ENCODE measurements around the gene ZNF700.
"Not testable (repeated sequence)": the region's sequence is repeated elsewhere in the genome, so short reads cannot be mapped to it uniquely, and the experiment has no call there.

ZNF700 gene

GRCh38 chr19:11924886-11925650 lies at the start of gene ZNF700:
Gene ZNF700, plus strand, starts transcription at chr19:11925107. Its CDS starts 104 bp downstream, at chr19:11925211.
- peak; percentile 93 for DNase-seq (ENCODE audit: low spot score)

GRCh38 chr19:11879687-11880266 lies 45.1 kb upstream of the ZNF700 start:
- peak; percentile 56 for DNase-seq (ENCODE audit: low spot score)

- DNase-seq (ENCODE audit: low spot score): no peak
Measured at GRCh38 chr19:11880598-11880997, 44.3 kb upstream of the ZNF700 start.

GRCh38 chr19:11881151-11881800 lies 43.6 kb upstream of the ZNF700 start:
- peak; percentile 78 for DNase-seq (ENCODE audit: low spot score)

GRCh38 chr19:11882606-11883005 lies 42.3 kb upstream of the ZNF700 start:
- DNase-seq (ENCODE audit: low spot score): no peak

- peak; percentile 30 for DNase-seq (ENCODE audit: low spot score)
Measured at GRCh38 chr19:11887234-11887610, 37.7 kb upstream of the ZNF700 start.

GRCh38 chr19:11887611-11888531 lies 37.0 kb upstream of the ZNF700 start, which contains the start of gene ZNF69:
Gene ZNF69, plus strand, starts transcription at chr19:11887782. Its CDS starts 142 bp downstream, at chr19:11887924.
- DNase-seq (ENCODE audit: low spot score): peak; percentile 89

- DNase-seq (ENCODE audit: low spot score): not testable (repeated sequence)
Measured at GRCh38 chr19:11889901-11890300, 35.0 kb upstream of the ZNF700 start.

- DNase-seq (ENCODE audit: low spot score): no peak
Measured at GRCh38 chr19:11890634-11891033, 34.3 kb upstream of the ZNF700 start.

GRCh38 chr19:11894851-11895250 lies 30.1 kb upstream of the ZNF700 start:
- DNase-seq (ENCODE audit: low spot score): no peak

GRCh38 chr19:11902228-11902627 lies 22.7 kb upstream of the ZNF700 start:
- DNase-seq (ENCODE audit: low spot score): no peak

- no peak for DNase-seq (ENCODE audit: low spot score)
Measured at GRCh38 chr19:11905928-11906327, 19.0 kb upstream of the ZNF700 start.

- not testable (repeated sequence) for DNase-seq (ENCODE audit: low spot score)
Measured at GRCh38 chr19:11911937-11912336, 13.0 kb upstream of the ZNF700 start.

GRCh38 chr19:11914417-11915051 lies 10.4 kb upstream of the ZNF700 start:
- DNase-seq (ENCODE audit: low spot score): not testable (repeated sequence)

GRCh38 chr19:11921852-11922495 lies 2.9 kb upstream of the ZNF700 start:
- DNase-seq (ENCODE audit: low spot score): no peak

GRCh38 chr19:11925651-11926187 lies 812 bp downstream of the ZNF700 start:
- DNase-seq (ENCODE audit: low spot score): not testable (repeated sequence)

- DNase-seq (ENCODE audit: low spot score): no peak
Measured at GRCh38 chr19:11927227-11927626, 2.3 kb downstream of the ZNF700 start.

GRCh38 chr19:11931051-11931450 lies 6.1 kb downstream of the ZNF700 start:
- DNase-seq (ENCODE audit: low spot score): peak; percentile 18

GRCh38 chr19:11931513-11931912 lies 6.6 kb downstream of the ZNF700 start:
- no peak for DNase-seq (ENCODE audit: low spot score)

- not testable (repeated sequence) for DNase-seq (ENCODE audit: low spot score)
Measured at GRCh38 chr19:11935829-11936228, 10.9 kb downstream of the ZNF700 start.

- not testable (repeated sequence) for DNase-seq (ENCODE audit: low spot score)
Measured at GRCh38 chr19:11938383-11938782, 13.5 kb downstream of the ZNF700 start.
